Measurements from ENCODE around the gene TMEM234. TPM values are rescaled to one million over a fixed set of nuclear protein-coding genes. Genes with fewer than 3 reads are reported as not detected.

TMEM234 gene
- total and polyA plus RNA-seq, 2 of the 13 experiments (the other 11 are each of a cell fraction or from before 2014, with no cell fraction given) = 6.1 to 9.0 TPM

GRCh38 chr1:32178380-32179192, 43.6 kb downstream of the TMEM234 start (continued):
- TF ChIP-seq MED1 (CRISPR knock-in tag; IDR thresholded peaks at IDR 0.05) (peak; percentile 37), RXRB (CRISPR knock-in tag; IDR thresholded peaks at IDR 0.05; ENCODE audit: borderline replicate concordance) (peak; percentile 49; the same call in 1 of the 2 replicates), SOX5 (CRISPR knock-in tag; IDR thresholded peaks at IDR 0.05; ENCODE audit: borderline replicate concordance) (peak; percentile 59; the same call in 1 of the 2 replicates), AHDC1 (CRISPR knock-in tag; IDR thresholded peaks at IDR 0.05; ENCODE audit: borderline replicate concordance) (peak; percentile 11; the same call in 1 of the 2 replicates), XRCC5 (optimal IDR thresholded peaks at IDR 0.05; ENCODE audit: low read length) (peak; percentile 32), FOXP1 (IDR thresholded peaks at IDR 0.05) (no peak), FOXP1 (CRISPR knock-in tag; IDR thresholded peaks at IDR 0.05) (peak; percentile 63; the same call in 1 of the 2 replicates), BCL6 (CRISPR knock-in tag; IDR thresholded peaks at IDR 0.05) (peak; percentile 53), ZBTB33 (CRISPR knock-in tag; IDR thresholded peaks at IDR 0.05) (0 out of 2 replicates have a peak, but pooled peaks have one; percentile 38), ZNF614 (CRISPR knock-in tag; IDR thresholded peaks at IDR 0.05; ENCODE audit: borderline replicate concordance) (peak; percentile 83; the same call in 1 of the 2 replicates), HNF4A (CRISPR knock-in tag; IDR thresholded peaks at IDR 0.05) (peak; percentile 93), PITX1 (CRISPR knock-in tag; IDR thresholded peaks at IDR 0.05) (peak; percentile 37; the same call in 1 of the 2 replicates), HIVEP1 (CRISPR knock-in tag; IDR thresholded peaks at IDR 0.05) (no peak), IKZF4 (CRISPR knock-in tag; IDR thresholded peaks at IDR 0.05; ENCODE audit: borderline replicate concordance, low read depth, not compliant biosample characterization) (no peak), THAP11 (CRISPR knock-in tag; IDR thresholded peaks at IDR 0.05) (peak; percentile 70), SMARCC2 (IDR thresholded peaks at IDR 0.05) (no peak), MTA1 (CRISPR knock-in tag; IDR thresholded peaks at IDR 0.05; ENCODE audit: borderline replicate concordance) (no peak), HOXA3 (CRISPR knock-in tag; IDR thresholded peaks at IDR 0.05) (peak; percentile 24; the same call in 1 of the 2 replicates), ATF2 (CRISPR knock-in tag; IDR thresholded peaks at IDR 0.05) (0 out of 2 replicates have a peak, but pooled peaks have one; percentile 63), TEAD3 (CRISPR knock-in tag; optimal IDR thresholded peaks at IDR 0.05; ENCODE audit: borderline replicate concordance) (peak; percentile 42), HMG20A (CRISPR knock-in tag; IDR thresholded peaks at IDR 0.05; ENCODE audit: borderline replicate concordance) (peak; percentile 54; the same call in 1 of the 2 replicates)
